SK-N-SH (cell line): Measurements from ENCODE around the gene GGTLC2.

ENCODE experiments used
- CTCF ChIP-seq: fragments of 200-600 bp; sonication (generic); IDR thresholded peaks from 2 replicates; pipeline ENCODE4 v1.6.1; 2017; ENCODE audit warnings: antibody characterized with exemption, mild to moderate bottlenecking, moderate library complexity
- ELF1 ChIP-seq: IDR thresholded peaks from 2 replicates; pipeline ENCODE4 v1.4.0; 2012
- GABPA ChIP-seq: IDR thresholded peaks from 2 replicates; pipeline ENCODE4 v1.4.0; 2012; ENCODE audit warnings: low read depth, mild to moderate bottlenecking
- IRF3 ChIP-seq: fragments of 150-350 bp; IDR thresholded peaks from 2 replicates; pipeline ENCODE4 v1.6.1; 2016; ENCODE audit warnings: mild to moderate bottlenecking, low read depth, low read length
- JUND ChIP-seq: IDR thresholded peaks from 2 replicates; pipeline ENCODE4 v1.4.0; 2012
- MAX ChIP-seq: IDR thresholded peaks from 2 replicates; pipeline ENCODE4 v1.4.0; 2012; ENCODE audit warnings: low read depth
- RCOR1 ChIP-seq: fragments of 150-350 bp; IDR thresholded peaks from 2 replicates; pipeline ENCODE4 v1.6.1; 2017; ENCODE audit warnings: antibody characterized with exemption, low read length
- REST ChIP-seq: IDR thresholded peaks from 2 replicates; pipeline ENCODE4 v1.6.1; 2012; ENCODE audit warnings: mild to moderate bottlenecking, low read depth, low read length, moderate library complexity
- RFX5 ChIP-seq: IDR thresholded peaks from 2 replicates; pipeline ENCODE4 v1.6.1; 2012; ENCODE audit warnings: mild to moderate bottlenecking, improper control_type of control experiment, low read length
- RXRA ChIP-seq: IDR thresholded peaks from 2 replicates; pipeline ENCODE4 v1.4.0; 2012; ENCODE audit warnings: low read depth, mild to moderate bottlenecking, borderline replicate concordance
- SIN3A ChIP-seq: IDR thresholded peaks from 2 replicates; pipeline ENCODE4 v1.6.1; 2012; ENCODE audit warnings: low read depth, mild to moderate bottlenecking, low read length, moderate library complexity, borderline replicate concordance
- USF1 ChIP-seq: IDR thresholded peaks from 2 replicates; pipeline ENCODE4 v1.4.0; 2012; ENCODE audit warnings: low read depth, borderline replicate concordance
- USF2 ChIP-seq: fragments of 150-350 bp; IDR thresholded peaks from 2 replicates; pipeline ENCODE4 v1.6.1; 2017; ENCODE audit warnings: antibody characterized with exemption, low read length, low read depth, borderline replicate concordance

GRCh38 chr22:22657712-22658111 lies 13.3 kb downstream of the GGTLC2 start:
- TF ChIP-seq MAX (no peak), JUND (no peak), RXRA (no peak), RFX5 (no peak), ELF1 (no peak), SIN3A (no peak), RCOR1 (no peak), CTCF (no peak), REST (no peak), GABPA (no peak), USF2 (no peak), USF1 (no peak), IRF3 (no peak)
